OCI-LY3 (cell line): ENCODE measurements around the gene MOB1B.

ENCODE experiments used
- H2AFZ ChIP-seq: fragments of 200-600, 300-600 bp; shearing (Covaris generic); 2 replicates; pipeline ENCODE4 v1.6.0; 2014; ENCODE audit warnings: antibody characterized with exemption, low read depth, low read length
- H3K27ac ChIP-seq: fragments of 200-600, 300-600 bp; sonication (generic); 2 replicates; pipeline ENCODE4 v1.5.1; 2014; ENCODE audit warnings: mild to moderate bottlenecking, low read length, moderate library complexity, mixed read lengths
- H3K27me3 ChIP-seq: fragments of 200-600, 300-600 bp; sonication (generic); 2 replicates; pipeline ENCODE4 v1.6.1; 2014; ENCODE audit warnings: low read depth, low read length, mixed read lengths
- H3K36me3 ChIP-seq: fragments of 200-600, 300-600 bp; sonication (generic); replicated peaks from 2 replicates; pipeline ENCODE3; 2014; ENCODE audit warnings: low read depth, low read length, mixed read lengths
- H3K4me1 ChIP-seq: fragments of 300-600, 200-600 bp; sonication (generic); 2 replicates; pipeline ENCODE4 v1.6.1; 2014; ENCODE audit warnings: low read length, mixed read lengths
- H3K4me2 ChIP-seq: fragments of 200-600, 300-600 bp; sonication (generic); 2 replicates; pipeline ENCODE4 v1.6.1; 2014; ENCODE audit warnings: low read length, mixed read lengths
- H3K4me3 ChIP-seq: fragments of 300-600, 200-600 bp; sonication (generic); 2 replicates; pipeline ENCODE4 v1.5.1; 2014; ENCODE audit warnings: antibody characterized with exemption, mild to moderate bottlenecking, low read length, moderate library complexity
- H3K79me2 ChIP-seq: fragments of 300-600, 200-600 bp; shearing (Covaris generic); 2 replicates; pipeline ENCODE4 v1.6.1; 2014; ENCODE audit warnings: mild to moderate bottlenecking, low read length, mixed read lengths
- H3K9ac ChIP-seq: fragments of 300-600, 200-600 bp; shearing (Covaris generic); 2 replicates; pipeline ENCODE4 v1.6.0; 2014; ENCODE audit warnings: mild to moderate bottlenecking, low read length, moderate library complexity
- H3K9me3 ChIP-seq: fragments of 200-600, 300-600 bp; shearing (Covaris generic); 2 replicates; pipeline ENCODE4 v1.6.1; 2014; ENCODE audit warnings: low read length, mixed read lengths; ENCODE audit not compliant: insufficient read depth
- H4K20me1 ChIP-seq: fragments of 200-600, 300-600 bp; sonication (generic); 2 replicates; pipeline ENCODE4 v1.6.1; 2016; ENCODE audit warnings: low read length, mixed read lengths; ENCODE audit not compliant: insufficient read depth
- EZH2phosphoT487 ChIP-seq: fragments of 200-600 bp; shearing (Covaris generic); IDR thresholded peaks from 2 replicates; pipeline ENCODE4 v1.6.1; 2018; ENCODE audit warnings: antibody characterized with exemption, mixed run types, low read depth
- TF ChIP-seq, protein P1 (sequence below): fragments of 200-600, 300-600 bp; sonication (generic); IDR thresholded peaks from 2 replicates; pipeline ENCODE4 v1.5.1; 2014; ENCODE audit warnings: antibody characterized with exemption, low read length, low read depth

MOB1B gene

DNA sequence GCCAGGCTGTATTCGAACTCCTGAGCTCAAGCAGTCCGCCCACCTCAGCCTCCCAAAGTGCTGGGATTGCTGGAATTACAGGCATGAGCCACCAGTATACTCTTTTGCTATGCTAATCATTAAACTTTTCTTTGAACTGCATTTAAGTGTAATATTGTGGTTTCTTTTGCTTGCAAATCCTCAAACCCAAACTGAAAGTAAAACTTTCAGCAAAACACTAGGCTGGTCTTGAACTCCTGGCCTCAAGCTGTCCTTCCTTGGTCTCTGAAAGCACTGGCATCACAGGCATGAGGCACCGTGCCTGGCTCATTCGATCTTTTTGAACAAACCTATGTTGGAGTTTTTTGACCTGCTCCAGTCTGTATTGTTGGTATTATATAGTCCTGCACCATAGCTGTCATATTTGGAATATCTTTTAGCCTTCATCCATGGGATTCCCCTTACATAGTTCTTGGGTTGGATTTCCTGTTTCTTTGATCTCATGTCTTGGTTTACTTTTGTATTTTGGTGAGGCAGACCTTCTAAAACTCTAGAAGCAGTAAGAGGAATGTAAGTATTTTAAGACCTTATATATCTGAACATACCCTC is 34.1 kb downstream of the MOB1B start:
- Histone ChIP-seq H3K4me3 (no peak overlapping the region), H3K9ac (no peak overlapping the region), H4K20me1 (no peaks in the 10 kb centered on the region), H3K4me2 (no peak overlapping the region), H3K4me1 (peaks cover 6% of the 10 kb centered on the region), H3K79me2 (no peaks in the 10 kb centered on the region), H2AFZ (no peak overlapping the region), H3K27me3 (no peaks in the 10 kb centered on the region), H3K27ac (no peak overlapping the region), H3K9me3 (no peaks in the 10 kb centered on the region), H3K36me3 (peaks cover 3% of the 10 kb centered on the region)
- no peak for TF ChIP-seq EZH2phosphoT487
- TF ChIP-seq, protein P1, sequence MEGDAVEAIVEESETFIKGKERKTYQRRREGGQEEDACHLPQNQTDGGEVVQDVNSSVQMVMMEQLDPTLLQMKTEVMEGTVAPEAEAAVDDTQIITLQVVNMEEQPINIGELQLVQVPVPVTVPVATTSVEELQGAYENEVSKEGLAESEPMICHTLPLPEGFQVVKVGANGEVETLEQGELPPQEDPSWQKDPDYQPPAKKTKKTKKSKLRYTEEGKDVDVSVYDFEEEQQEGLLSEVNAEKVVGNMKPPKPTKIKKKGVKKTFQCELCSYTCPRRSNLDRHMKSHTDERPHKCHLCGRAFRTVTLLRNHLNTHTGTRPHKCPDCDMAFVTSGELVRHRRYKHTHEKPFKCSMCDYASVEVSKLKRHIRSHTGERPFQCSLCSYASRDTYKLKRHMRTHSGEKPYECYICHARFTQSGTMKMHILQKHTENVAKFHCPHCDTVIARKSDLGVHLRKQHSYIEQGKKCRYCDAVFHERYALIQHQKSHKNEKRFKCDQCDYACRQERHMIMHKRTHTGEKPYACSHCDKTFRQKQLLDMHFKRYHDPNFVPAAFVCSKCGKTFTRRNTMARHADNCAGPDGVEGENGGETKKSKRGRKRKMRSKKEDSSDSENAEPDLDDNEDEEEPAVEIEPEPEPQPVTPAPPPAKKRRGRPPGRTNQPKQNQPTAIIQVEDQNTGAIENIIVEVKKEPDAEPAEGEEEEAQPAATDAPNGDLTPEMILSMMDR = no peak

DNA sequence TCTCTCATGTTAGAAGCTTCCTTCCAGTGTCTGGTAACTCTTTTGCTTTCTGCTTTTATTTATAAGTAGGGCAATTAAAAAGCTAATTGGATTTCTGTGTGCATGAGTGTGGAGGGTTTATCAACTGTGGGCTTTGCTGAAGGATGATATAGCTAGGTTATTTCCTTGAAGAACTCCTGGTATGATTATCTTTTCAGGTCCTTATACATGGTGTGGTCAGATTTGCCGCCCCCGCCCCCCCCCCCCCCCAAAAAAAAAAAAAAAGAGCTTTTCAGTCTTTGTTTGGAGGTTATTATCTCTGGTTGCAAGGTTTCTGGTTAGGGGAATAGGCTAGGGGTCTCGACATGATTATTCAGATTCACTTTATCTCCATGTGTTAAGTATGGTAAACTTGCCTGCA is 35.9 kb downstream of the MOB1B start:
- no peak overlapping the region for H3K9ac ChIP-seq
- TF ChIP-seq EZH2phosphoT487 = no peak
- TF ChIP-seq, protein P1 = no peak
- no peaks in the 10 kb centered on the region for H3K9me3 ChIP-seq
- no peaks in the 10 kb centered on the region for H3K27me3 ChIP-seq
- H3K79me2 ChIP-seq = no peaks in the 10 kb centered on the region
- H3K4me1 ChIP-seq = peaks cover 15% of the 10 kb centered on the region
- no peak overlapping the region for H2AFZ ChIP-seq
- H3K4me2 ChIP-seq = no peak overlapping the region
- H3K27ac ChIP-seq = no peak overlapping the region
- H4K20me1 ChIP-seq = no peaks in the 10 kb centered on the region
- H3K36me3 ChIP-seq = peaks cover 3% of the 10 kb centered on the region
- no peak overlapping the region for H3K4me3 ChIP-seq

DNA sequence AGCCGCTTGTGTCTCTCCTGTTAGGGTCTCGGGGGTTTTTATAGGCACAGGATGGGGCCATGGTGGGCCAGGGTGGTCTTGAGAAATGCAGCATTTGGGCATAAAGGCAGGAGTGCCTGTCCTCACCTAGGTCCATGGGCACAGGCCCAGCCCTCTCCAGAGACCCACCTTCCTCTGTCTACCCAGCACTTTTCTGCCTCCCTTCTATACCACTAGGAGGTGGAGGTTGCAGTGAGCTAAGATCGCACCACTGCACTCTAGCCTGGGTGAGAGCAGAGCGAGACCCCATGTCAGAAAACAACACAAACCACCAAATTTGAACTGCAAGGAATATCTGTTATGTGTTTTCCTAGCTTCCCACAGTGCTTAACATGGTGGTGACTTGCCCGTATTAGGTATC is 38.0 kb downstream of the MOB1B start:
- Histone ChIP-seq H3K27me3 (no peaks in the 10 kb centered on the region), H3K4me2 (no peak overlapping the region), H3K36me3 (peaks cover 3% of the 10 kb centered on the region), H2AFZ (no peak overlapping the region), H3K27ac (no peak overlapping the region), H3K4me1 (peaks cover 35% of the 10 kb centered on the region), H4K20me1 (0 out of 2 replicates have a peak, but pooled peaks cover 6% of the 10 kb centered on the region), H3K9ac (no peak overlapping the region), H3K79me2 (no peaks in the 10 kb centered on the region), H3K9me3 (no peaks in the 10 kb centered on the region), H3K4me3 (no peak overlapping the region)
- no peak for TF ChIP-seq EZH2phosphoT487
- TF ChIP-seq, protein P1 = no peak

DNA sequence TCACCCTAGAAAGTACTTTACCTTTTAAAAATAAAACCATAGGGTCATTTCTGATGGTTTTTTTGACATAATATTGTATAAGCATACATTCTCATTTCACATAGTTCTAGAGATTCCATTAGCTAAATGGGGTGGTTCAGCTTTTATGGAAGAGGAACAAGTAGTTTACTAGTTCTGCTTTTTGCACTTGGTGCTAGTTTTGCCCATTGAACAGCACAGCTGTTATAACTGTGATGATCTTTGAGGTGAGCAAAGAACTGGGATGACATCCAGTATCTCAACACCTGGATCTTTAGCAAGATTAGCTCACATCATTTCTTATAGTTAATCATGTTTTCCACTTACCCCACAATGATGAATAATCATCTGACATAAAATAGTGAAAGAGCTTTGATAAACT is 40.9 kb downstream of the MOB1B start:
- Histone ChIP-seq H3K27me3 (no peaks in the 10 kb centered on the region), H3K4me1 (peaks cover 56% of the 10 kb centered on the region), H3K27ac (peak overlapping the region; percentile 34)

More for the DNA sequence above, 40.9 kb downstream of the MOB1B start:
- Histone ChIP-seq H3K9me3 (no peaks in the 10 kb centered on the region), H2AFZ (no peak overlapping the region), H3K4me3 (peak overlapping the region; percentile 23), H3K9ac (0 out of 2 replicates have a peak overlapping the region, but pooled peaks have one; percentile 1), H4K20me1 (peaks cover 12% of the 10 kb centered on the region), H3K79me2 (no peaks in the 10 kb centered on the region; the same call in 1 of the 2 replicates), H3K4me2 (peak overlapping the region; percentile 50), H3K36me3 (no peaks in the 10 kb centered on the region)
- TF ChIP-seq, protein P1 = no peak
- no peak for TF ChIP-seq EZH2phosphoT487
